GM18499 (cell line): Measurements from ENCODE around the gene FANCE.
A peak's percentile ranks its signal among the peaks of the same experiment; 100 is the strongest.

ENCODE experiments used
- ATAC-seq: cut with Tn5 transposase; IDR thresholded peaks from one replicate; pipeline ENCODE4 v1.9.1; 2021; ENCODE audit warnings: moderate number of reproducible peaks; ENCODE audit not compliant: insufficient read depth, unreplicated experiment

The FANCE gene

GRCh38 chr6:35463292-35463691 is 11.2 kb downstream of the FANCE start:
- ATAC-seq, result no peak

GRCh38 chr6:35465646-35466045 is 13.5 kb downstream of the FANCE start:
- no peak for ATAC-seq

DNA sequence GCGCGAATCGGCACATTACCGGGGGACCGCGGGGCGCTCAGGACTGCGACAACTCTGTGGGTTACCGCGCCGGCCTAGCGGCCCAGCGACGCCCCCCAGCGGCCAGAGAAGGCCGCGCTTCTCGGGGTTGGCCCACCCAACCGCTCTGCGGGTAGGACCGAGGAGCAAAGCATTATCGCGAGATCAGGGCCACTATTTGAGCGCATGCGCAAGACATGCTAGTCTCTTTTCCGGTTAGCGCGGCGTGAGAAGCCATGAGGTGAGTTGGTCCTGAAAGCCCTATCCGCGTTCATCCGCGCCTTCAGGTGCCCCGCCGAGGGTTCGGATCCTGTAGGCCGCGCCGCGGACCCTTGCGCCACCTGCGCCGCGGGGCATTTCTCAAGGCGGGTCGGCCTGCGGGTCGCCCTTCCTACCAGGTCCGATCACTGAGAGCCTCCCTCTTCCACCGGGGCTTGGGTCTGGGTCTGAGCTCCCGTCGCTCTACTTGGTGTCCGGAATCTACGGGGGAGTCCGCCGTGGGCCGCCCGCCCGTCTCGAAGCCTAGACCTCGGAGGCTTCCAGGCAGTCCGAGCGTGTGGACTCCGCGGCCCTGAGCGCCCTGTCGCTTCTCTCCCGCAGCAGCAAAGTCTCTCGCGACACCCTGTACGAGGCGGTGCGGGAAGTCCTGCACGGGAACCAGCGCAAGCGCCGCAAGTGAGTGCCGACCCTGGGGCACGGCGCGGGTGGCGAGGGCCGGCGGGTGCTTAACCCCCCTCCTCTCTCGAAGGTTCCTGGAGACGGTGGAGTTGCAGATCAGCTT is 16.2 kb downstream of the FANCE start, which contains the start of gene RPL10A:
RPL10A (plus strand) TSS at position 221 of the 799 bp plus-strand sequence; CDS start at position 255, 34 bp downstream.
- ATAC-seq, result peak; percentile 73

DNA sequence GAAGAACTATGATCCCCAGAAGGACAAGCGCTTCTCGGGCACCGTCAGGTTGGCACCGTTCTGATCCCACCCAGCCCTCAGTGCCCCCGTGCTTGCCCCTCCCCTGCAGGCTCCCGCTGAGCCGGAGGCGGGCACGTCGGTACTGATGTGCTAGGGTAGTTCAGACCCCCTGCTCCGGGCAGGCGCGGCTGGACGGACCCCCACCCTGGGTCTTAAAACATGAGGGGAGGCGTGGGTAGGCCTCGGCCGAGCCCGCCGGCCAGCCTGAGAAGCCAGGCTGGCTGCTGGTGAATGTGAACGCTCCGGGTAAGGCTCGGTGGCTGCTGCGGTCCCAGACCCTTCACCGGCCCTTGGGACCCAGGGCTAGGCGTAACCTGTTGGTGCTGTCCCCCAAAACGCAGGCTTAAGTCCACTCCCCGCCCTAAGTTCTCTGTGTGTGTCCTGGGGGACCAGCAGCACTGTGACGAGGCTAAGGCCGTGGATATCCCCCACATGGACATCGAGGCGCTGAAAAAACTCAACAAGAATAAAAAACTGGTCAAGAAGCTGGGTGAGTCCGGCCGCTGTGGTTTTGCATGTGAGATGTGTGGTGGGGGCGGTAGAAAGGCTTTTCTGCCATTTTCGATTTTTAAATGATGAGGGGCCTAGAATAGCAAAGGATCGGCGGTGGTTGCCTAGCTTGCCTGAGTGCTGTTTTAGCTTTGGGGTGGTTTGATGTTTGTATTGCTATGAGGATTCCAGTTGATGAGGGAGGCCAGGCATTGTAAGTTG is 17.0 kb downstream of the FANCE start:
- no peak for ATAC-seq

- no peak for ATAC-seq
Measured at GRCh38 chr6:35469751-35470662, 17.9 kb downstream of the FANCE start.

GRCh38 chr6:35470663-35471120 is 18.6 kb downstream of the FANCE start:
- no peak for ATAC-seq

DNA sequence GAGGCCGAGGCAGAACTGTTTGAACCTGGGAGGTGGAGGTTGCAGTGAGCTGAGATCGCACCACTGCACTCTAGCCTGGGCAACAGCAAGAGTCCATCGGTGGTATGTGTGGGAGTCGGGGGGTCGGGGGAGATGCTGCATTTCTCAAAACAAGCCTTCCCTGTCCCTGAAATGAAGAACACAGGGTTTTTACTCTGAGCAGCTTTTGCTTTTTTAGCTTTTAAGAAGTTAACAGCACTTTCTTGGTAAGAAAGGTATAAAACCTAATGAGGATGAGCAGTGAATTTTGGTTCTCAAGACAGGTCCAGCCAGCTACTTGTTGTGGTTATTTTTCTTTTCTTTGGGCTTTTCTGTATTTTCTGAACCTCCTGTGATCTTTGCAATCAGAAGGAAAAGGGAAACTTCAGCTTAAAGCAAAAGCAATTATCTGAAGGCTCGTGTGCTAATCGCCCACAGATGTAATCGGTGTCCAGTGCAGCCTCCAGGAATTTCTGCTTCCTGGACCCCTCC is 19.8 kb downstream of the FANCE start:
- ATAC-seq, result no peak

DNA sequence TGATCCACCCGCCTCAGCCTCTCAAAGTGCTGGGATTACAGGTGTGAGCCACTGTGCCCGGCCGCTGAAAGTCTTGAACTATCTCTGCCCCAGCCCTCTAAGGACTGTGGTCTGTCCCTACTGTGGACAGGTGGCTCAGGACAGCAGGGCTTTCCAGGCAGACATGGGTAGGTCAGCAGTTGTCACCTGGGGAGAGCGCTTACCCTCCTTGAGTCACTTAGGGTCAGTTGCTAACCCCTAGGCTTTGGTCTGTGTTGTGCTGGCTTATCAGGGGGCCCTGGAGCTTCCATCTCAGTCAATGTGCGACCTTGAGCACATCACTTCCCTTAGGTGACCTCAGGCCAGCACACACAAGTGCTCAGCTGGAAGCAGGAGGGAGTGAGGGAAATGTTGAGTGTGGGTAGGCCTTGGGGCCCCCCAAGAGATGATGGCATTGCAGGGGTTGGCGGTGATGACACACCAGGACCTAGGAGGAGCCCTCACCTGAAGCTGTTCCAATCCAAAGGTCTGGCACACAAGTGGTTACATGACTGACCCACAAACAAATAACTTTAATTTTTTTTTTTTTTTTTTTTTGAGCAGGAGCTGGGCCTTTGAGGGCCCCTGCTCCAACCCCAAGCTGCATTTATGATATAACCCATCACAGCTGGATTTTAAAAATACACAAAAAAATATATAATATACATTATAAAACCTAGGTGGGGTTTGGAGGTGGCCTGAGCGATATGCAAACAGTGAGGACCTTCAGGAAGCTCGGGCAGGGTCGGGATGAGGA is 21.1 kb downstream of the FANCE start:
- no peak for ATAC-seq

DNA sequence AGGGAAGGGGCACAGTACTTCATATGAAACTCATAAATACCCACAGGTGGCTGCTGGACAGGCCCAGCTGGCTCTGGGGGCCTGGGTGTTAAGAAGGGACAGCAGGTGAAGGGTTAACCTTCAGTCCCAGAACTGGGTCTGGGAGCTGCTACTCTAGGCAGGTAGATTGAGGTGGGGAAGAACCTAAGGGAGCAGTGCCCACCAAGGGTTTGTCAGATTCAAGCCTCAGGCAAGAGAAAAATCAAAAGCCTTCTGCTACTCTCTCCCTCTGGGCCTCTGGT is 21.7 kb downstream of the FANCE start:
- no peak for ATAC-seq

- ATAC-seq, result no peak
Measured at GRCh38 chr6:35474131-35474941, 22.2 kb downstream of the FANCE start.

- no peak for ATAC-seq
Measured at GRCh38 chr6:35474942-35475570, 22.9 kb downstream of the FANCE start.

DNA sequence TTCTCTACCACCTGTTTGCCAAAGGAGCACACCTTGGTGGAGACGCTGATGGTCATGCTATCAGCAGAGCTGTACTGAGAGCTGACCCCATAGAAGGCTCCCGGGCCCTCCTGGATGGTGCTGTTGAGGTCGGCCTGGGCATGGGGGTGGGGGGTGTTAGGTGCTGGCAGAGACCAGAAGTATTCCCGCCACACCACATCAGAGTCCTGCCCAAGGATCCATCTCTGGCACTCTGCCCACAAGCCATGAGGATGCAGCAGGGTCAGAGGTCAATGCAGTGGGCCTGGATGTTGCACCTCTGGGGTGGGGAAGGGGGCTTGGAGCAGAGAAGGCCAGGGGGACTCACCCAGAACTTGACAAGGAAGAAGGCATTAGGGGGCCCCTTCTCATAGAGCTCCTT is 23.4 kb downstream of the FANCE start:
- ATAC-seq, result no peak

GRCh38 chr6:35476004-35476403 is 23.9 kb downstream of the FANCE start:
- no peak for ATAC-seq

- no peak for ATAC-seq
Measured at GRCh38 chr6:35477028-35477427, 24.9 kb downstream of the FANCE start.

DNA sequence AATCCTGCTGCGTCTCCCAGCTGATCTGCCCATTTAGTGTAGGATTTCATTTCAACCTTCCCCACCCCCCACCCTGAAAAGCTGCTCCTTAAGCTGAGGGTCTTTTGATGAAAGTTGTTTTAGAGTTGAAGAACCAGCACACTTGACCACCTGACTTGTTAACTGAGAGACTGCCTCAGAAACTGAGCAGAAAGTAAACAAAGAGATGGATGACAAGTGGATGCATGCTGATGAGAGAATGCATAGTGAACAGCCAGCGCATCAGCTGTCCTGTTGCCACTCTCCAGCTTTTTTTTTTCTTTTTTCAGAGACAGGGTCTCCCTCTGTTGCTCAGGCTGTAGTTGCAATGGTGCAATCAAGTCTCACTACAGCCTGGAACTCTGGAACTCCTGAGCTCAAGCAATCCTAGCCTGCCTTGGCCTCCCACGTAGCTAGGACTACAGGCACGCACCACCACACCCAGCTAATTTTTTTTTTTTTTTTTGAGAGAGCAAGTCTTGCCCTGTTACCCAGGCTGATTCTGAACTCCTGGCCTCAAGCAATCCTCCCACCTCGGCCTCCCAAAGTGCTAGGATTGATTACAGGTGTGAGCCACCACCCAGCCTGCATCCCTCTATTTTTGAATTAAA is 25.5 kb downstream of the FANCE start:
- no peak for ATAC-seq

DNA sequence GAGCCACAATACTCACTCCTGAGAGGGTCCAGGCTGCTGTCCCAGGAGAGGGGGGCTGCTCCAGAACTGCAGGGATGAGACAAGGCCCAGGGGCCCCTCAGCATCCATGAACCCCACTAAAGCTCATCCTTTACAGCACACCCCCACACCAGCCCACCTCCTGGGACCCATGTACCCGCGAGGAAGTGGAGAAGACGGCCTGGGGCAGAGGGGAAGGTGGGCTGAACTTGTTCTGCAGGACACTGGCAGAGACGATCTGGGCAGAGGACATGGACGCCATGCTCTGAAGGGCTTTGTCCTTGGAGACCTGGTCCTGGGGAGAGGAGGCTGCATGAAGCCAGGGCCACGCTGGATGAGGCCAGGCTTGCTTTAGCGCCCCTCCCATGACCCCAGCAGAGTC is 26.1 kb downstream of the FANCE start:
- ATAC-seq, result no peak

- ATAC-seq, result no peak
Measured at GRCh38 chr6:35480176-35480575, 28.0 kb downstream of the FANCE start.

DNA sequence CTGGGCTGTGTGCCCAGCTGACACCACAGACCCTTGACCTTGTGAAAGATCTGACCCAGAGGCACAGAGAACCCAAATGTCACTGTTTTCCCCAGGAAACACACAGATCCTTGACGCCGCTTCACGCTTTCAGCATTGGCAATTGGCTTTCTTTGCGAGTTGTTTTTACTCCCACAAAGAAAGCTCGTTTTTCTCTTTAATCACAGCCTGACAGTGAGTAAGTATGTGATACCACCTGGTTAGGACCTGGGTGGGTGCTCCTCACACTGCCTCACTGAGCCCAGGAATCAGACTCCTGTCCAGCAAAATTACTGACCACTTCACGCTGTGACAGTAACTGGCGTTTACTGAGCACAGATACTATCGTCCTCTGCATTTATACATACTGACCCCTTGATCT is 29.1 kb downstream of the FANCE start:
- no peak for ATAC-seq
